SK-N-MC (cell line): Measurements from ENCODE around the gene ELFN2.

Experiments used
- FOXP2 ChIP-seq: optimal IDR thresholded peaks from 2 replicates; pipeline ENCODE3; 2011; ENCODE audit warnings: mild to moderate bottlenecking, moderate library complexity; ENCODE audit not compliant: insufficient read depth; ENCODE audit errors: extremely low read length, control extremely low read depth
- POLR2AphosphoS5 ChIP-seq: IDR thresholded peaks from 2 replicates; pipeline ENCODE4 v1.6.1; 2012; ENCODE audit warnings: mild to moderate bottlenecking, low read depth, low read length, borderline replicate concordance

DNA sequence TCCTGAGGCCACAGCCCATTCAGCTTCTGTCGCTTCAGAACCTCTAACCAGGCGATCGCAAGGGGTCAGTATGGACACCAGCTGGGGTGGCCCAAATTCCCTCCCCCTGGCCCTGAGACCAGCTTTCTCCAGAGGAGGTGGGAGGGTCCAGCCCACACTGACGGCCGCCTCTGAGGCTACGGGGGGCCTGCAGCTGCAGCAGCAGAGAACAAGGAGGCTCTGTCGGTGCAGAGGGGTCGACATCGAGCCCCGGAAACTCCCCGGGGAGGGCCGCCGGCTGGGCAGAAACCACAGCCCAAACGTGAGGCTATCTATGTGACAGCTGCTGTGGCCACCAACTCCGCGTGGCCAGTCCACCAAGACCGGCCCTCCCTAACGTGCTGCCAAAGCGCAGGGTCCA, 40.8 kb downstream of the ELFN2 start:
- TF ChIP-seq POLR2AphosphoS5 = no peak
- TF ChIP-seq FOXP2 = no peak
